Stimulated activated CD4-positive, alpha-beta T cell treated with anti-CD3 and anti-CD28 coated beads, TNF-alpha, amount 100 ng/mL, for 4 hours (primary cell): ENCODE data around the gene PSMD3.
"Not testable (repeated sequence)": the region's sequence is repeated elsewhere in the genome, so short reads cannot be mapped to it uniquely, and the experiment has no call there.

Source experiments
- DNase-seq, 3 experiments: peaks; one replicate each; pipeline ENCODE4 v3.0.0-alpha.2; 2020; ENCODE audit warnings: low read depth in 3 of 3

PSMD3 gene

DNA sequence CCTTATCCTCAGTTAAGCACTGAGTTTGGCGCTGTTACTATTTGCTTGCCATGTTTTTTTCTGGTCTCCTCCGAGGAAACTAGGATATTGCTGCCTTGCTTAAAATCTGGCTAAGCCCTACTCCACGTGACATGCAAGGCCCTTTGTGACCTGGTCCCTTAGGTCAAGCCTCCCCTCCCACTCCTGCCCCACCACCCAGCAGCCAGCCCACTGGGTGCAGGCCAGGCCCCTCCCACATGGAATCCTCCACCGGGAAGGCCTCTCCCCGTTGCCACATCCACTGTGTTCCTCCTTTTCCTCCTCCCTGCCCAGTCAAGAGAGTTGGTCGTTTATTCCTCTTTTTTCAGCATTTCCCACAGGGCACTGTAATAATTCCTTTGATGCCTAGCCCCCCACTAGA, 16.2 kb downstream of the PSMD3 start:
- no peak for DNase-seq

DNA sequence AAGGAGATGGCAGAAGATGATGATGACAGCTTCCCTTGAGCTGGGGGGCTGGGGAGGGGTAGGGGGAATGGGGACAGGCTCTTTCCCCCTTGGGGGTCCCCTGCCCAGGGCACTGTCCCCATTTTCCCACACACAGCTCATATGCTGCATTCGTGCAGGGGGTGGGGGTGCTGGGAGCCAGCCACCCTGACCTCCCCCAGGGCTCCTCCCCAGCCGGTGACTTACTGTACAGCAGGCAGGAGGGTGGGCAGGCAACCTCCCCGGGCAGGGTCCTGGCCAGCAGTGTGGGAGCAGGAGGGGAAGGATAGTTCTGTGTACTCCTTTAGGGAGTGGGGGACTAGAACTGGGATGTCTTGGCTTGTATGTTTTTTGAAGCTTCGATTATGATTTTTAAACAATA, 16.9 kb downstream of the PSMD3 start:
- DNase-seq = no peak

DNA sequence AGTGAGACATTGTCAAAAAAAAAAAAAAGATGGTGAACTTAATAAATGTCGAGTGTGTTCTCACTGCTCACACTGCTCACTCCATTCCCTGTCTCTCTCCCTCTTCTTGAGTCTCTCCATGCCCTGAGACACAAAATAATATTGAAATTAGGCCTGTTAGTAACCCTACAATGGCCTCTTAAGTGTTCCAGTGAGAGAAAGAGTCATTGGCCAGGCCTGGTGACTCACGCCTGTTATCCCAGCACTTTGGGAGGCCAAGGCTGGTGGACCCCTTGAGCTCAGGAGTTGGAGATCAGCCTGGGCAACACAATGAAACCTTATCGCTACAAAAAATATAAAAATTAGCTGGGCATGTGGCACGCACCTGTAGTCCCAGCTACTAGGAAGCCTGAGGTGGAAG, 18.5 kb downstream of the PSMD3 start:
- no peak for DNase-seq

DNA sequence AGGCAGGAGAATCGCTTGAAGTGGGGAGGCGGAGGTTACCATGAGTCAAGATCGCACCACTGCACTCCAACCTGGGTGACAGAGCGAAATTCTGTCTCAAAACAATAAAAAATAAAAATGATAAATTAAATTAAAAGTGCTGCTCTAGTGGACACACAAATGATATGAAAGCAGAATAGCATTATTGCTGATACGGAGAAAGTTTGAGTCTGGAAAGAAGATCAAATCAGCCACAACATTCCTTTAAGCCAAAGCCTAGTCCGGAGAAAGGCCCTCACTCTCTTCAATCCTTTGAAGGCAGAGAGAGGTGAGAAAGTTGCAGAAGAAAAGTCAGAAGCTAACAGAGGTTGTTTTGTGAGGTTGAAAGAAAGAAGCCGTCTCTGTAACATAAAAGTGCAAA, 19.6 kb downstream of the PSMD3 start:
- no peak for DNase-seq

DNA sequence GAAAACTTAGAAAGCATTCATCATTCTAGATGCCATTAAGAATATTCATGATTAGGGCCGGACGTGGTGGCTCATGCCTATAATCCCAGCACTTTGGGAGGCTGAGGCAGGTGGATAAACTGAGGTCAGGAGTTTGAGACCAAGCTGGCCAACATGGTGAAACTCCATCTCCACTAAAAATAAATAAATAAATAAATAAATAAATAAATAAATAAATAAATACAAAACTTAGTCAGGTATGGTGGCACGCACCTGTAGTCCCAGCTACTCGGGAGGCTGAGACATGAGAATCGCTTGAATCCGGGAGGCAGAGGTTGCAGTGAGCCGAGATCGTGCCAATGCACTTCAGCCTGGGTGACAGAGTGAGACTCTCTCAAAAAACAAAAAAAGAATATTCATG, 20.7 kb downstream of the PSMD3 start:
- not testable (repeated sequence) for DNase-seq

DNA sequence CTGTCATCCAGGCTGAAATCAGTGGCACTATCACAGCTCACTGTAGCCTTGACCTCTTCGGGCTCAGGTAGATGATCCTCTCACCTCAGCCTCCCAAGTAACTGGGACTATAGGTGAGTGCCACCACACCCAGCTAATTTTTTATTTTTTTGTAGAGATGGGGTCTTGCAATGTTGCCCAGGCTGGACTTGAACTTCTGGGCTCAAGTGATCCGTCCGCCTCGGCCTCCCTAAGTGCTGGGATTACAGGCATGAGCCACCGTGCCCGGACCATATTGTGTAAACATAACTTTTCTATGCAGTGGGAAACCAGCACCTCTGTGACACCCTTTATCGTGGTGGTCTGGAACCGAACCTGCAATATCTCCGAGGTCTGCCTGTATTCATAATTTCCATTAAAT, 23.5 kb downstream of the PSMD3 start:
- no peak for DNase-seq

DNA sequence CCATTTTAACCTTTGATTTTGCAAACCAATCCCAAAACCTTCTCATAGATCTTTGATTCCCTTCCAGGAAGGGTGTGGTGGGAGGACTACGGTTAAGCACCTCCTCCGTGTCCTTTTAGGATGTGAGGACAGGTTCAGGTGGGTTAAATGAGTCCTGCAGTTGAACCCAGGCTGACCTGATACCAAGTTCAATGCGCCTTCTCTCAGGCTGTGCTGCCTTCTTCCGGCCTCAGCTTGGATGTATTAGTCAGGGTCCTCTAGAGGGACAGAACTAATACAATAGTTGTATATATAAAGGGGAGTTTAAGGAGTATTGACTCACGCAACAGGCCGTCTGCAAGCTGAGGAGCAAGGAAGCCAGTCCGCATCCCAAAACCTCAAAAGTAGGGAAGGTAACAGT, 24.1 kb downstream of the PSMD3 start:
- DNase-seq = no peak

DNA sequence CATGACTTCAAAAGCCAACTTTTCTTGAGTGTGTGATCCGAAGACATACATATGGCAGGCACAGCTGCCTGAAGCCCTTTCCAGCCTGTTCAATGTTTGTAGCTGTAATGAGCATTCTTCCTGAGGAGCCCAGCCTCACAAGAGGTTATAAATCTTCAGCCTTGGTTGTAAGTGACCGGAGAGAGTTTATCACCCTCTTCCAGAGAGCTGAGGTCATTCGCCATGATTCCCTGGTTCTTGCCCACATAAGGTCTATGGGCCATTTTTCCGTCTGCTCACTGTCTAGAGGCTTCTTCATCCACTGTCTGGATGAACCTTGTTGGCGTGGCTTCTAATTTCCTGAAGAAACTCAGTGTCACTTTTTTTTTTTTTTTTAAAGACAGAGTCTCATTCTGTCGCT, 24.9 kb downstream of the PSMD3 start:
- DNase-seq = no peak

DNA sequence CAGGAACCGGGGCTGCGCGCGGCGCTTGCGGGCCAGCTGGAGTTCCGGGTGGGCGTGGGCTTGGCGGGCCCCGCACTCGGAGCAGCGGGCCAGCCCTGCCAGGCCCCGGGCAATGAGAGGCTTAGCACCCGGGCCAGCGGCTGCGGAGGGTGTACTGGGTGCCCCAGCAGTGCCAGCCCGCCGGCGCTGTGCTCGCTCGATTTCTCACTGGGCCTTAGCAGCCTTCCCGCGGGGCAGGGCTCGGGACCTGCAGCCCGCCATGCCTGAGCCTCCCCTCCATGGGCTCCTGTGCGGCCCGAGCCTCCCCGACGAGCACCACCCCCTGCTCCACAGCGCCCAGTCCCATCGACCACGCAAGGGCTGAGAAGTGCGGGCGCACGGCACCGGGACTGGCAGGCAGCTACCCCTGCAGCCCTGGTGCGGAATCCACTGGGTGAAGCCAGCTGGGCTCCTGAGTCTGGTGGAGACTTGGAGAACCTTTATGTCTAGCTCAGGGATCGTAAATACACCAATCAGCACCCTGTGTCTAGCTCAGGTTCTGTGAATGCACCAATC, 30.4 kb downstream of the PSMD3 start:
- not testable (repeated sequence) for DNase-seq

DNA sequence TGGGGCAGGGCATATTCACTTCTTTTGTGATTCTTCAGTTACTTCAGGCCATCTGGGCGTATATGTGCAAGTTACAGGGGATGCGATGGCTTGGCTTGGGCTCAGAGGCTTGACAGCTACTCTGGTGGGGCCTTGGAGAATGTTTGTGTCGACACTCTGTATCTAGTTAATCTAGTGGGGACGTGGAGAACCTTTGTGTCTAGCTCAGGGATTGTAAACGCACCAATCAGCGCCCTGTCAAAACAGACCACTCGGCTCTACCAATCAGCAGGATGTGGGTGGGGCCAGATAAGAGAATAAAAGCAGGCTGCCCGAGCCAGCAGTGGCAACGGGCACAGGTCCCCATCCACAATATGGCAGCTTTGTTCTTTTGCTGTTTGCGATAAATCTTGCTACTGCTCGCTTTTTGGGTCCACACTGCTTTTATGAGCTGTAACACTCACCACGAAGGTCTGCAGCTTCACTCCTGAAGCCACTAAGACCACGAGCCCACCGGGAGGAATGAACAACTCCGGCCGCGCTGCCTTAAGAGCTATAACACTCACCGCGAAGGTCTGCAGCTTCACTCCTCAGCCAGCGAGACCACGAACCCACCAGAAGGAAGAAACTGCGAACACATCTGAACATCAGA, 31.5 kb downstream of the PSMD3 start:
- not testable (repeated sequence) for DNase-seq

DNA sequence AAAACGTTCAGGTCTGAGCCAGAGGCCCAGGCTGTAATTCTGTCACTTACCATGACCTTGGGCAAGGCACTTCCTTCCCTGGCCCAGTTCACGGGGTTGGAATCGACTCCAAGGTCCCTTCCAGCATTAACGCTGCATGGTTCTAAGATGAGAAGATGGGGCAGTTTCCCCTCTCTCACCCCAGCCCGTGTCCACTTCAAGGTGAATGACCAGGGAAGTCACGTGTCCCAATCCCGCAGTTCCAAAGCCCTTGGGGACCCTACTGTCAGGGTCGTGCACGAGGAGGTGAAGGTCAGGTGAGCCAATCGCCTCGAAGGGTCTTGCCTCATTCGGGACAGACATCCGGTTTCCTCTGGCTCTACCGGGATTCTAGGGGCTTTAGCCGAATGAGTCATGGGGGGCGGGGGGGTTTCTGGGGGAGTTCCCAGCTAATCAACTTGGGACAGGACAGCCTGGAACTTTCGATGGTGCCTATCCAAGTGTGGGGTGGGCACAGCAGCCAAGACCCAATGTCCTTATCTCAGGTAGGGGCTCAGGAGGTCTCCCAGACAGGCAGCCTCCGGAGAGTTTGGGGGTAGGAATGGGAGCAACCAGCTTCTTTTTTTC, 33.9 kb downstream of the PSMD3 start:
- no peak for DNase-seq

DNA sequence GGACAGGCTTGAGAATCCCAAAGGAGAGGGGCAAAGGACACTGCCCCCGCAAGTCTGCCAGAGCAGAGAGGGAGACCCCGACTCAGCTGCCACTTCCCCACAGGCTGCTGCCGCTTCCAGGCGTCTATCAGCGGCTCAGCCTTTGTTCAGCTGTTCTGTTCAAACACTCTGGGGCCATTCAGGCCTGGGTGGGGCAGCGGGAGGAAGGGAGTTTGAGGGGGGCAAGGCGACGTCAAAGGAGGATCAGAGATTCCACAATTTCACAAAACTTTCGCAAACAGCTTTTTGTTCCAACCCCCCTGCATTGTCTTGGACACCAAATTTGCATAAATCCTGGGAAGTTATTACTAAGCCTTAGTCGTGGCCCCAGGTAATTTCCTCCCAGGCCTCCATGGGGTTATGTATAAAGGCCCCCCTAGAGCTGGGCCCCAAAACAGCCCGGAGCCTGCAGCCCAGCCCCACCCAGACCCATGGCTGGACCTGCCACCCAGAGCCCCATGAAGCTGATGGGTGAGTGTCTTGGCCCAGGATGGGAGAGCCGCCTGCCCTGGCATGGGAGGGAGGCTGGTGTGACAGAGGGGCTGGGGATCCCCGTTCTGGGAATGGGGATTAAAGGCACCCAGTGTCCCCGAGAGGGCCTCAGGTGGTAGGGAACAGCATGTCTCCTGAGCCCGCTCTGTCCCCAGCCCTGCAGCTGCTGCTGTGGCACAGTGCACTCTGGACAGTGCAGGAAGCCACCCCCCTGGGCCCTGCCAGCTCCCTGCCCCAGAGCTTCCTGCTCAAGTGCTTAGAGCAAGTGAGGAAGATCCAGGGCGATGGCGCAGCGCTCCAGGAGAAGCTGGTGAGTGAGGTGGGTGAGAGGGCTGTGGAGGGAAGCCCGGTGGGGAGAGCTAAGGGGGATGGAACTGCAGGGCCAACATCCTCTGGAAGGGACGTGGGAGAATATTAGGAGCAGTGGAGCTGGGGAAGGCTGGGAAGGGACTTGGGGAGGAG, 34.7 kb downstream of the PSMD3 start, which contains the start of gene CSF3:
TSS of gene CSF3 (plus strand) at position 436 of the 993 bp plus-strand sequence. CDS start at position 471, 35 bp downstream.
- no peak for DNase-seq

DNA sequence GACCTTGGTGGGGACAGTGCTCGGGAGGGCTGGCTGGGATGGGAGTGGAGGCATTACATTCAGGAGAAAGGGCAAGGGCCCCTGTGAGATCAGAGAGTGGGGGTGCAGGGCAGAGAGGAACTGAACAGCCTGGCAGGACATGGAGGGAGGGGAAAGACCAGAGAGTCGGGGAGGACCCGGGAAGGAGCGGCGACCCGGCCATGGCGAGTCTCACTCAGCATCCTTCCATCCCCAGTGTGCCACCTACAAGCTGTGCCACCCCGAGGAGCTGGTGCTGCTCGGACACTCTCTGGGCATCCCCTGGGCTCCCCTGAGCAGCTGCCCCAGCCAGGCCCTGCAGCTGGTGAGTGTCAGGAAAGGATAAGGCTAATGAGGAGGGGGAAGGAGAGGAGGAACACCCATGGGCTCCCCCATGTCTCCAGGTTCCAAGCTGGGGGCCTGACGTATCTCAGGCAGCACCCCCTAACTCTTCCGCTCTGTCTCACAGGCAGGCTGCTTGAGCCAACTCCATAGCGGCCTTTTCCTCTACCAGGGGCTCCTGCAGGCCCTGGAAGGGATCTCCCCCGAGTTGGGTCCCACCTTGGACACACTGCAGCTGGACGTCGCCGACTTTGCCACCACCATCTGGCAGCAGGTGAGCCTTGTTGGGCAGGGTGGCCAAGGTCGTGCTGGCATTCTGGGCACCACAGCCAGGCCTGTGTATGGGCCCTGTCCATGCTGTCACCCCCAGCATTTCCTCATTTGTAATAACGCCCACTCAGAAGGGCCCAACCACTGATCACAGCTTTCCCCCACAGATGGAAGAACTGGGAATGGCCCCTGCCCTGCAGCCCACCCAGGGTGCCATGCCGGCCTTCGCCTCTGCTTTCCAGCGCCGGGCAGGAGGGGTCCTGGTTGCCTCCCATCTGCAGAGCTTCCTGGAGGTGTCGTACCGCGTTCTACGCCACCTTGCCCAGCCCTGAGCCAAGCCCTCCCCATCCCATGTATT, 35.7 kb downstream of the PSMD3 start:
- DNase-seq = no peak

DNA sequence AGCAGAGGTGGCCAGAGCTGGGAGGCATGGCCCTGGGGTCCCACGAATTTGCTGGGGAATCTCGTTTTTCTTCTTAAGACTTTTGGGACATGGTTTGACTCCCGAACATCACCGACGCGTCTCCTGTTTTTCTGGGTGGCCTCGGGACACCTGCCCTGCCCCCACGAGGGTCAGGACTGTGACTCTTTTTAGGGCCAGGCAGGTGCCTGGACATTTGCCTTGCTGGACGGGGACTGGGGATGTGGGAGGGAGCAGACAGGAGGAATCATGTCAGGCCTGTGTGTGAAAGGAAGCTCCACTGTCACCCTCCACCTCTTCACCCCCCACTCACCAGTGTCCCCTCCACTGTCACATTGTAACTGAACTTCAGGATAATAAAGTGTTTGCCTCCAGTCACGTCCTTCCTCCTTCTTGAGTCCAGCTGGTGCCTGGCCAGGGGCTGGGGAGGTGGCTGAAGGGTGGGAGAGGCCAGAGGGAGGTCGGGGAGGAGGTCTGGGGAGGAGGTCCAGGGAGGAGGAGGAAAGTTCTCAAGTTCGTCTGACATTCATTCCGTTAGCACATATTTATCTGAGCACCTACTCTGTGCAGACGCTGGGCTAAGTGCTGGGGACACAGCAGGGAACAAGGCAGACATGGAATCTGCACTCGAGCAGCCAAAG, 36.9 kb downstream of the PSMD3 start:
- no peak for DNase-seq

DNA sequence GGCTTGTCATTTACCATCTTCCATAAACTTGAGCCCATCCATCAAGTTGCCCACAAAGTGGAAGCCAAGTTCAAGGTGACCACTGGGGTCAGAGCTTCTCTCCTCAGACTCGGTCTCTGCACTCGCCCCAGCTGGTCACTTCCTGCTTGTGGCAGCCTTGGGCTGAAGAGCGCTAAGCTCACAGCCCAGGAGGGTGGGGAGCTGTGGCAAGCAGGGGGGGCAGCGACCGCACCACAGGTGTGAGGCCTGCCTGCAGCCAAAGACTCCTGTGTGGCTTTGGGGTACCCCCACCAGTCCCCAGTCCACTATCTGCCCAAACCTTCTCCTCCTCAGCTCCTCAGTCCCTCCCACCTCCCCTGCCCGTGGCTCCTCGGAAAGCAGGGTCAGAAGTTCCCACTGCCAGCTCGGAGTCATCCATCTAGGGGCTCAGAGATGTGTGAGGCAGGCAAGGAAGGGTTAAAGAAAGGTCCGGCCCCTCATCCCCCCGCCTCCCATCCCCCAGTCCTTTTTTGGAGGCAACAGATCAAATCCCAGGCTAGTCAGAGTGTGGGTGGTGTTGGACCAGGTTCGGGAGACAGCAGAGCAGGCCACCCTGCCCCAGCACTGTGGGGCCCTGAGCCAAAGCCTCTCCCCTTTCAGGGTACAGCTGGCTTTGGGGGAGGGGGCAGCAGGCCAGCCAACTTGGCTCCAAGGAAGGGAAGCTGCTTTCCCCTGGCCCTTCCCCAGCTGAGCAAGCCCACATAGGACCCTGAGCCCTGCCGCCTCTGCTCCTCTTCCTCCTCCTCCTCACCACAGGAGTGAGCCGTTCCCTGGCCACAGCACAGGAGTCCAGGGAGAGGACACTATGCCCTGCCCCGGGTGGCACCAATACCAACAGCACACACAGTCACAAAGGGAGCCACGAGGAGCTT, 37.9 kb downstream of the PSMD3 start:
- no peak for DNase-seq

DNA sequence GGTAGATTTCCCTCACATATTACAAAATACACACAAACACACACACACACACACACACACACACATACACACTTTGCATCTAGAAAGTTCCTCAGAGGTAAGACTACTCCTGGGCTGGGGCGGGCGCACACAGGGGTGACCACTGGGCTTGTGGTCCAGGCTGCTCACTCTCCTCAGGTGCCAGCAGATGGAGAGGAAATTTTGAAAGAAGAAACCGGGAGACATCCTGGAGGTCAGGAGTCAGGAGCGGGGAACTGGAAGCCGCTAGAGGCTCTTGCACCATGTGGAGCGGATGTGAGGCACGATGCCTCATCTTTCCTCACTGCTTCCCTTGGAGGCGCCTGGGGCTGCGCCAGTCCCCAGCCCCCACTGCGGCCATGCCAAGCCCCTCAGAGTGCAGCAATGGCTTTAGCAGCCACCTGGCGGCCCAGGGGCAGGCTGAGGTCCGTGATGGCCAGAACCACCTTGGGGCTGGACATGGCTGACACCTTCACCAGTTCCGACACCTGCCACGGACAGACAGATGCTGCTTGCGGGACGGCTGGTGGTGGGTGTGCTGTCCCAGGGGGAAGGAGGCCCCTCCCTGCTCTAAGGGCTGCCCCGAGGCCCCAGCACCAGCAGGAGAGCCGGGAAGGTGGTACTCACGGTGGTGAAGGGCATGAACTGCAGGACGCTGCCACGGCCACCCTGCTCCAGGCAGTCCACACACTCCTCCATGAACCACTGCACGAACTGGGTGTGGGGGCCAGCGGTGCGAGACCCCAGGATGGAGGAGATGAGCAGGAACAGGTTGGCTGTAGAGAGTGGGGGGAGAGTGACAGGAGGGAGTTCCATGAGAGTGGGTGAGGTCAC, 38.8 kb downstream of the PSMD3 start:
- no peak for DNase-seq

DNA sequence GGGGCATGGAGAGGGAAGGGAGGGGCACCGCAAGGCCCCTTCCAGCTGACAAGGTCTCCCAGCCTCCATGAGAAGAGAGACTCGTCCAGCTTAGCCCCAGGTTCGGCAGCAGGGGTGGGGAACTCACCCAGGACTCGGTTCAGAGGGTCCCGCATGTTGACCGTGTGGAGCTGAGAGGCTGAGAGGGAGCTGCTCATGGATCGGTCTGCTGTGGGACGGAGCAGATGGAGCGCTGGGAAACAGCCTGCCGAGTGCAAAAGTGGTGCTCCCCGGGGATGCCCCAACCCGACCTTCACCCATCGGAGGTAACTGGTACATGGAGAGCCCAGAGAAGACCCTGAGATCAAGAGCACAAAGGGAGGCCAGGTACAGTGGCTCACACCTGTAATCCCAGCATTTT, 39.5 kb downstream of the PSMD3 start:
- no peak for DNase-seq

DNA sequence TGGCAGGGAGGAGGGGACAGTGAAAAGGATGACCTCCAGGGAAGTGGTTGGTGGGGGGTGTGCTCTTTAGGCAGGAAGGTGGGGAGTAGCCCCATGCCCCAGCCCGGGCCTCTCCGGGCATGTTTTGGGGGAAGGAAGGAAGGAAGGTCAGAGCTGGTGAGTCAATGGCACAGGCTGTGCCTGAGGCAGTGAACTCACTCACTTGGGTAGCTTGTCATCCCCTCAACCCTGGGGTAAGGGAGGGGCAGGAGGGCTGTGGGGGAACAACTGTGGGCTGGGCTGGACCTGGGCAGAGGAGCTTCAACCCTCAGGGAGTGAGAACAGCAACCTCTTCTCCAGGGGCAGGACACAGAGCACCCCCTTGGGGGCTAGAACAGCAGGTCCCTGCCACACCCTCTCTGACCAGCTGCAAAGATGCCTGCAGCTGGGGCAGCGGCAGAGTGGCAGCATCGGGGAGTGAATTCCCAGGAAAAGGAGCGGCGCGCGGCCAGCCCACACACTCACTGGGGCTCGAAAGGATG, 40.9 kb downstream of the PSMD3 start:
- no peak for DNase-seq
